ENCODE measurements around the gene PSD4.

GRCh38 chr2:113126845-113127645 is 46.7 kb upstream of the PSD4 start, which contains the start of gene IL1RN:
- no peak for TF ChIP-seq POLR2A (IDR thresholded peaks at IDR 0.05)
- no peak for TF ChIP-seq CTCF (IDR thresholded peaks at IDR 0.05)
- no peak for TF ChIP-seq POLR2AphosphoS5 (IDR thresholded peaks at IDR 0.05)
